GM12878 (cell line): ENCODE results near the gene KBTBD4.

ENCODE experiments used
- CREB1 ChIP-seq: IDR thresholded peaks from 2 replicates; pipeline ENCODE4 v1.6.1; 2012; ENCODE audit warnings: low read depth, mild to moderate bottlenecking, inconsistent platforms
- SMC3 ChIP-seq: IDR thresholded peaks from 2 replicates; pipeline ENCODE4 v1.6.1; 2011; ENCODE audit warnings: low read length, improper control_type of control experiment, borderline replicate concordance
- ZBED1 ChIP-seq: IDR thresholded peaks from 2 replicates; pipeline ENCODE4 v1.6.1; 2016; ENCODE audit warnings: borderline replicate concordance
- TF ChIP-seq, protein P1 (sequence below), 3 experiments: IDR thresholded peaks in 2 of 3; conservative IDR thresholded peaks in 1 of 3; 2 replicates each; pipeline ENCODE4 v1.5.1; 2011; ENCODE audit warnings: low read depth in 3 of 3, low read length in 3 of 3, mild to moderate bottlenecking in 3 of 3, control low read depth in 2 of 3, moderate library complexity in 2 of 3, inconsistent platforms in 1 of 3, mixed read lengths in 1 of 3; ENCODE audit not compliant: control insufficient read depth in 2 of 3, insufficient read depth in 1 of 3; ENCODE audit errors: extremely low read depth in 1 of 3
- TF ChIP-seq, protein P2 (sequence below): IDR thresholded peaks from 2 replicates; pipeline ENCODE4 v1.6.1; 2012; ENCODE audit warnings: mild to moderate bottlenecking, low read depth, low read length
- TF ChIP-seq, protein P3 (sequence below): IDR thresholded peaks from 2 replicates; pipeline ENCODE4 v1.6.1; 2012; ENCODE audit warnings: low read depth, low read length, improper control_type of control experiment

DNA sequence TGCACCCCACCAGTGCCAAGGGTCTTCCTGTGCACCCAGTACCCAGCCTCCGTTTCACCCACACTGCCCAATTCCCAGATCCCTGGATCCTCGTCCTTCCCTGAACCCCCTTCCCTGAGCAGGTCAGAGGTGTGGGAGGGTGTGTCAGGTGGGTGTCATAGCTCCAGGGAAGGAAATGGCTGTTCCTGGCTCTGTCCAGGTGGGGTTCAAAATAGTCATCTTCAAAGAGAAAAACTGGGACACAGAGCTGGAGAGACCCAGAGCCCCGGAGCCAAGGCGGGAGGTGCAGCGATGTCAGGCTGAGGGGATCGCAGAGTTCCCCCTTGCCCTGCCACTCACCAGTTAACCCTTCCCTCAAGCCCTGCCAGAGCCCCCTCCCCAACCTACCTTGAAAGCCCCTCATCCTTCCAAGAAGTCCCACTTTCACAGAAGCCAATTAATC lies 14.7 kb upstream of the KBTBD4 start:
- TF ChIP-seq, protein P1, sequence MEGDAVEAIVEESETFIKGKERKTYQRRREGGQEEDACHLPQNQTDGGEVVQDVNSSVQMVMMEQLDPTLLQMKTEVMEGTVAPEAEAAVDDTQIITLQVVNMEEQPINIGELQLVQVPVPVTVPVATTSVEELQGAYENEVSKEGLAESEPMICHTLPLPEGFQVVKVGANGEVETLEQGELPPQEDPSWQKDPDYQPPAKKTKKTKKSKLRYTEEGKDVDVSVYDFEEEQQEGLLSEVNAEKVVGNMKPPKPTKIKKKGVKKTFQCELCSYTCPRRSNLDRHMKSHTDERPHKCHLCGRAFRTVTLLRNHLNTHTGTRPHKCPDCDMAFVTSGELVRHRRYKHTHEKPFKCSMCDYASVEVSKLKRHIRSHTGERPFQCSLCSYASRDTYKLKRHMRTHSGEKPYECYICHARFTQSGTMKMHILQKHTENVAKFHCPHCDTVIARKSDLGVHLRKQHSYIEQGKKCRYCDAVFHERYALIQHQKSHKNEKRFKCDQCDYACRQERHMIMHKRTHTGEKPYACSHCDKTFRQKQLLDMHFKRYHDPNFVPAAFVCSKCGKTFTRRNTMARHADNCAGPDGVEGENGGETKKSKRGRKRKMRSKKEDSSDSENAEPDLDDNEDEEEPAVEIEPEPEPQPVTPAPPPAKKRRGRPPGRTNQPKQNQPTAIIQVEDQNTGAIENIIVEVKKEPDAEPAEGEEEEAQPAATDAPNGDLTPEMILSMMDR (IDR thresholded peaks at IDR 0.05 in 2 of 3, conservative IDR thresholded peaks at IDR 0.05 in 1 of 3; ENCODE audit: control insufficient read depth in 2 of 3, extremely low read depth in 1 of 3, insufficient read depth in 1 of 3, low read depth in 3 of 3, low read length in 3 of 3), result no peak
- TF ChIP-seq, protein P2, sequence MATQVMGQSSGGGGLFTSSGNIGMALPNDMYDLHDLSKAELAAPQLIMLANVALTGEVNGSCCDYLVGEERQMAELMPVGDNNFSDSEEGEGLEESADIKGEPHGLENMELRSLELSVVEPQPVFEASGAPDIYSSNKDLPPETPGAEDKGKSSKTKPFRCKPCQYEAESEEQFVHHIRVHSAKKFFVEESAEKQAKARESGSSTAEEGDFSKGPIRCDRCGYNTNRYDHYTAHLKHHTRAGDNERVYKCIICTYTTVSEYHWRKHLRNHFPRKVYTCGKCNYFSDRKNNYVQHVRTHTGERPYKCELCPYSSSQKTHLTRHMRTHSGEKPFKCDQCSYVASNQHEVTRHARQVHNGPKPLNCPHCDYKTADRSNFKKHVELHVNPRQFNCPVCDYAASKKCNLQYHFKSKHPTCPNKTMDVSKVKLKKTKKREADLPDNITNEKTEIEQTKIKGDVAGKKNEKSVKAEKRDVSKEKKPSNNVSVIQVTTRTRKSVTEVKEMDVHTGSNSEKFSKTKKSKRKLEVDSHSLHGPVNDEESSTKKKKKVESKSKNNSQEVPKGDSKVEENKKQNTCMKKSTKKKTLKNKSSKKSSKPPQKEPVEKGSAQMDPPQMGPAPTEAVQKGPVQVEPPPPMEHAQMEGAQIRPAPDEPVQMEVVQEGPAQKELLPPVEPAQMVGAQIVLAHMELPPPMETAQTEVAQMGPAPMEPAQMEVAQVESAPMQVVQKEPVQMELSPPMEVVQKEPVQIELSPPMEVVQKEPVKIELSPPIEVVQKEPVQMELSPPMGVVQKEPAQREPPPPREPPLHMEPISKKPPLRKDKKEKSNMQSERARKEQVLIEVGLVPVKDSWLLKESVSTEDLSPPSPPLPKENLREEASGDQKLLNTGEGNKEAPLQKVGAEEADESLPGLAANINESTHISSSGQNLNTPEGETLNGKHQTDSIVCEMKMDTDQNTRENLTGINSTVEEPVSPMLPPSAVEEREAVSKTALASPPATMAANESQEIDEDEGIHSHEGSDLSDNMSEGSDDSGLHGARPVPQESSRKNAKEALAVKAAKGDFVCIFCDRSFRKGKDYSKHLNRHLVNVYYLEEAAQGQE, result no peak
- no peak for TF ChIP-seq SMC3
- TF ChIP-seq, protein P3, sequence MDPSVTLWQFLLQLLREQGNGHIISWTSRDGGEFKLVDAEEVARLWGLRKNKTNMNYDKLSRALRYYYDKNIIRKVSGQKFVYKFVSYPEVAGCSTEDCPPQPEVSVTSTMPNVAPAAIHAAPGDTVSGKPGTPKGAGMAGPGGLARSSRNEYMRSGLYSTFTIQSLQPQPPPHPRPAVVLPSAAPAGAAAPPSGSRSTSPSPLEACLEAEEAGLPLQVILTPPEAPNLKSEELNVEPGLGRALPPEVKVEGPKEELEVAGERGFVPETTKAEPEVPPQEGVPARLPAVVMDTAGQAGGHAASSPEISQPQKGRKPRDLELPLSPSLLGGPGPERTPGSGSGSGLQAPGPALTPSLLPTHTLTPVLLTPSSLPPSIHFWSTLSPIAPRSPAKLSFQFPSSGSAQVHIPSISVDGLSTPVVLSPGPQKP, result no peak
- no peak for TF ChIP-seq CREB1
- TF ChIP-seq ZBED1, result no peak
